Adrenal gland (tissue), 5 donors: ENCODE measurements around the gene TMEM38A.

Source experiments
- CTCF ChIP-seq, 6 experiments: fragments of 450-650 bp in 4 of 6; fragments of 200-600 bp in 2 of 6; sonication (generic) in 1 of 6; IDR thresholded peaks; 1 replicate in 5 of 6; 2 replicates in 1 of 6; pipeline versions ENCODE4 v1.5.1 to v1.8.0; 2016 to 2021; ENCODE audit warnings: antibody characterized with exemption in 6 of 6, mild to moderate bottlenecking in 2 of 6, moderate library complexity in 1 of 6
- POLR2A ChIP-seq, 2 donors: fragments of 450-650 bp; IDR thresholded peaks; one replicate each; pipeline ENCODE4 v1.6.1; 2017; ENCODE audit warnings: antibody characterized with exemption in 2 of 2, mild to moderate bottlenecking in 2 of 2, moderate library complexity in 1 of 2
- donor health status: DM: no; HTN: no; CAD: no.

DNA sequence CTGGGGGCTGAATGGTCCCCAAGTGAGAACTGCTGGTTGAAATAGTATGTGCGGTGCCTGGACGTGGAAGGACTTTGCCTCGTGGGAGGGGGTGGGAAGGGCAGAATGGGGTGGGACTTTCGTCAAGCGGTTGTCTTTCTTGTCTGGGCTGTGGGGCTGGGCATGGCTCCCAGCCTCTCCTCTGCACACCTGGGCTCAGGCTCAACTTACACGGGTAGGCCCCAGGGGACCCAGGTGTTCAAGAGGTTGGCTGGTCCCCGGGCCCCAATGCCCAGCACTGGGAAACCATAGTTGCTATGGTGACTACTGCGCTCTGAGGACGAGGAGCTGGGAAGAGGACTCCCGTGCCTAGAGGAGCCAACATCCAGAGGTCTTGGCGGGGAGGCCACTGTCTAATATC is 66.0 kb downstream of the TMEM38A start:
- TF ChIP-seq CTCF (IDR thresholded peaks at IDR 0.05): no peak
- no peak for TF ChIP-seq POLR2A (IDR thresholded peaks at IDR 0.05)
